Umbilical cord (tissue), 2 donors: ENCODE data around the gene ARHGAP42. TPM values are rescaled to one million over a fixed set of nuclear protein-coding genes. Genes with fewer than 3 reads are reported as not detected.
A peak's percentile ranks its signal among the peaks of the same experiment; 100 is the strongest.
"Not testable (repeated sequence)": the region's sequence is repeated elsewhere in the genome, so short reads cannot be mapped to it uniquely, and the experiment has no call there.

Experiments
- DNase-seq: peaks from one replicate; pipeline ENCODE4 v3.0.0-alpha.2; 2015; ENCODE audit warnings: low spot score
- total RNA-seq: library from RNA; depleted of rRNA; stranded (reverse); fragments of >200 nt; gene quantifications from one replicate; pipeline ENCODE4 v1.2.3, GENCODE V29; 2014; ENCODE audit warnings: low replicate concordance; ENCODE audit not compliant: insufficient read depth

Gene ARHGAP42, protein sequence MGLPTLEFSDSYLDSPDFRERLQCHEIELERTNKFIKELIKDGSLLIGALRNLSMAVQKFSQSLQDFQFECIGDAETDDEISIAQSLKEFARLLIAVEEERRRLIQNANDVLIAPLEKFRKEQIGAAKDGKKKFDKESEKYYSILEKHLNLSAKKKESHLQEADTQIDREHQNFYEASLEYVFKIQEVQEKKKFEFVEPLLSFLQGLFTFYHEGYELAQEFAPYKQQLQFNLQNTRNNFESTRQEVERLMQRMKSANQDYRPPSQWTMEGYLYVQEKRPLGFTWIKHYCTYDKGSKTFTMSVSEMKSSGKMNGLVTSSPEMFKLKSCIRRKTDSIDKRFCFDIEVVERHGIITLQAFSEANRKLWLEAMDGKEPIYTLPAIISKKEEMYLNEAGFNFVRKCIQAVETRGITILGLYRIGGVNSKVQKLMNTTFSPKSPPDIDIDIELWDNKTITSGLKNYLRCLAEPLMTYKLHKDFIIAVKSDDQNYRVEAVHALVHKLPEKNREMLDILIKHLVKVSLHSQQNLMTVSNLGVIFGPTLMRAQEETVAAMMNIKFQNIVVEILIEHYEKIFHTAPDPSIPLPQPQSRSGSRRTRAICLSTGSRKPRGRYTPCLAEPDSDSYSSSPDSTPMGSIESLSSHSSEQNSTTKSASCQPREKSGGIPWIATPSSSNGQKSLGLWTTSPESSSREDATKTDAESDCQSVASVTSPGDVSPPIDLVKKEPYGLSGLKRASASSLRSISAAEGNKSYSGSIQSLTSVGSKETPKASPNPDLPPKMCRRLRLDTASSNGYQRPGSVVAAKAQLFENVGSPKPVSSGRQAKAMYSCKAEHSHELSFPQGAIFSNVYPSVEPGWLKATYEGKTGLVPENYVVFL
- total RNA-seq: 18.5 TPM

DNA sequence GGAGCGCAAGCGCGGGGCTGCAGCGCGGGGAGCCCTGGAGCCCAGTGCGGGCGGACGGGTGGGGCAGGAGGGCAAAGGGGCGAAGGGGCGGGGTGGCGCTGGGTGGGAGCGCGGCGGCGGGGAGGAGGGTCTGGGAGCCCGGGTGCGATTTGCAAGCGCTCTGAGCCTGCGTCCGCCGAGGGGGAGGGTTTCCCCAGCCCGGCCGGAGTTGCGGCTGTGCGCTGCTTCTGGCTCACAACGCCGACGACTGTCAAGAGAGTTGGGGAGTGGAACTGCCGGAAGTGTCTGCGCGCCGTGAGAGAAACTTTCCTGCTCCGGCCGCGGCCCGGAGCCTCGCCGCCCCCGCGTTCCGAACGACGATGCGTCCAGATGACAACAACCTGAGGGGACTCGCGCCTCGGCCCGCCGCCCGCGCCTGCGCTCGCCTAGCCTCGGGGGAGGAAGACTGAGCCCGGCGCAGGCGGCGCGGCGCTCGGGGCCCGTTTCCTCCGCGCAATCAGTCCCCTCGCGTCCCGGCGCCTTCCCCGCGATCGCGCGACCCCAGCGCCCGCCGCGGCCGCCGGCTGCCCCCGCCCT, at the start of gene ARHGAP42:
Gene ARHGAP42 (plus strand): TSS at position 235 of the 576 bp plus-strand sequence. CDS start 391 bp downstream, outside the sequence.
- DNase-seq: peak; percentile 78

DNA sequence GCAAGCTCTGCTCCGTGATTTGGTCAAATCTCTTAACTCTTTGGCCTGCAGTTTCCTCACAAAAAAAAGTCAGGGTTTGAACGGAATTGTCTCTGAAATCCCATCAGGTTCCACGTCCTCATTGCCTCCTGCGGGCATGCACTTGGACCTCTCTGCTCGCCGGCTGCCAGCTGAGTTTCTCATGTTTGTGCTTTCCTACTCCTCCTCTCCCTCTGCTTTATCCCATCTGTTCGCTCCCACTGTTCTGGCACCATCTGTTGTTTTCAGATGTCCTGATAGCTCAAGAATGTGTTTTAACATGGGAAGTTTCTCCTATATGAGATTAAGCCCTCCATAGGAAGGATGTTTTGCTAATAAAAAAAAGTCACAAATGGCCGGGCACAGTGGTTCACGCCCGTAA, 49.4 kb upstream of the ARHGAP42 start:
- no peak for DNase-seq

DNA sequence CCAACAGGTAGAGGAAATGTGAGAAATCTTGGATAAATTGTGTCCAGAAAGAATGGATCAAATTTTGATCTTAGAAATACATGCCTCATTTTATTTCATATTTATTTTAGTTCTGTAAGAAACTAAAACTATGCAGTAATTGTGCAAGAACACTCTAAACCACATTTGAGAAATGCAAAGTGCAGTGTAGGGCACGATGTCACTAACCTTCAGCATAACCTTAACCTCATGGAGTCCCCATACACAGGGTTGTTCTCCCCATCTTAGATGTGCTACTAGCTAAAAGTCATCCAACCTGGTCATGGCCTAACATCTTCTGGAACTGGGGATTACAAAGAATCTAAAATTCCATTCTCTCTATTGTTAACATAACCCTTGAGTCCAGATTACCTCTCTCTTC, 48.4 kb upstream of the ARHGAP42 start:
- no peak for DNase-seq

DNA sequence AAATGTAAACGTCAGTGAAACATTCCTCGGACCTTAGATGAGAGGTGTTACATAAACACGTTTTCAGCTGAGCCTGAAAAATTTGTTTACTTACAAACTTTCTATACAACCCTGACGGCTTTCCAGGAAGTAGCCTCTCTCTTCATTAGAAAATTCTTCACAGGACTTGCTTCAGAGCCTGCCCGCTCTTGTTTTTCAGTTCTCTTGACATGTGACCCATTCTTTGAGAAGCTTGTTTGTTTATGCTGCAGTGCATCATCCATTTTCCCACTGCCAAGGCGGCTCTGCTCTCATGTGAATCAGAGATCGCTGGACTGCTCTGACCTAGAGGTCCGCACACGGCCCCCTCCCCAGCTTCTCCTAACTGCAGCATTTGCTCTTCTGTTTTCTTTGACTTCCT, 47.9 kb upstream of the ARHGAP42 start:
- DNase-seq: peak; percentile 25

DNA sequence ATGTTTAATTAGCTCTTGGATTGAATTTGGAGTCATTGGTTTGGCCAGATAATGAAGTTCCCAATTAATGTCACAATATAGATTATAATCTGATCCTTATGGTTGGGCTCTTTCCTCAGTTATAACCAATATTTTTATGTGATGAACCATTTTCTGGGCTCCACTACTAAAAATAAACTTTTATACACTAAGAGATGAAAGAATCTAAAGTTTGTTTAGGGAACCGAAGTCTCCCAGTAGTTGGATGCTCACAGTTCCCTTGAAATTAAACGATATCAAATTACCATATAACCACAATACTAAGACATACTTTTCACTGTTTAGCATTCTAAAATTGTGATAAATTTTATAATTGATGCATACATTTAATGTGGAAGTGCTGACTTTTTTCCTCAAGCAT, 47.0 kb upstream of the ARHGAP42 start:
- DNase-seq: no peak

DNA sequence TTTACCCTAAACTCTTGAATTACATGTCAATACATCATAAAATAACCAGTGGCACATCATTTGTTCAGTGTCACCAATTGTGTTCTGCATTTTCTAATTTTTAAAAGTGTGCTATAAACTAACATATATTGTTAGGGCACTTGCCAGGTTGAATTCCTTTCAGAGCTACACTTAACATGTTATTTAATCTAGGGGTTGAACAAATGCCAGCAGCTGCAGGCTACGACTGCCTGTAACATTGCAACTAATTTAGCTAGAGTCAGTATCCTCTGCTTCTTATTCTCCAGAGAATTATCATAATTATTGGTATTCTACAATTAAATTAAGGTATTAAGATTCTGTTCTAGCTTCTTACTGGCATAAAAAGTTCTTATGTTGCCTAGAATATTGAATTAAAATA, 46.4 kb upstream of the ARHGAP42 start:
- no peak for DNase-seq

DNA sequence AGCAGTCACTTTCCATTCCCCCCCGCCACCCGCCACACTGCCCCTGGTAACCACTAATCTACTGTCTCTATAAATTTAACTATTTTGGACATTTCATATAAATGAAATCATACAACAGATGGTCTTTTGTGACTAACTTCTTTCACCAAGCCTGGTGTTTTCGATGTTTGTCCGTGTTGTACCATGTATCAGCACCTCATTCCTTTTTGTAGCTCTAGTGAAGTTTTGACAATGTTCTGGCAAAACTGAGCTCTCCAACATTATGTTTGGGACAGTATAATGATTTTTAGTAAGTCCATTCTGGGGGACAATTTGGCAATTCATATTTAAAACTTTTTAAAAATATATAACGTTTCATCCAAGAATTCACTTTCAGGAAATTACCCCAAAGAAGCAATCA, 45.6 kb upstream of the ARHGAP42 start:
- no peak for DNase-seq

DNA sequence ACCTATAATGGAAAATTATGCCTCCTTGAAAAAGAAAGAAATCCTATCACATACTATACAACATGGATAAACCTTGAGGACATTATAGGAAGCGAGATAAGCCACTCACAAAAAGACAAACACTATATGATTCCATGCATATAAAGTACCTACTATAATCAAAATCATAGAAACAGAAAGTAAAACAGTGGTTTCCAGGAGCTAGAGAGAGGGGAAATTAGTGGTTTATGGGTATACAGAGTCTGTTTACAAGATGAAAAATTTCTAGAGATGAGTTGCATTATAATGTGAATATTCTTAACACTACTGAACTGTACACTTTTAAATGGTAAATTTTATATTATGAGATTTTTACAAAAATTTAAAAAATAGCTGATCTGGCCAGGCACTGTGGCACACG, 40.5 kb upstream of the ARHGAP42 start:
- DNase-seq: no peak

DNA sequence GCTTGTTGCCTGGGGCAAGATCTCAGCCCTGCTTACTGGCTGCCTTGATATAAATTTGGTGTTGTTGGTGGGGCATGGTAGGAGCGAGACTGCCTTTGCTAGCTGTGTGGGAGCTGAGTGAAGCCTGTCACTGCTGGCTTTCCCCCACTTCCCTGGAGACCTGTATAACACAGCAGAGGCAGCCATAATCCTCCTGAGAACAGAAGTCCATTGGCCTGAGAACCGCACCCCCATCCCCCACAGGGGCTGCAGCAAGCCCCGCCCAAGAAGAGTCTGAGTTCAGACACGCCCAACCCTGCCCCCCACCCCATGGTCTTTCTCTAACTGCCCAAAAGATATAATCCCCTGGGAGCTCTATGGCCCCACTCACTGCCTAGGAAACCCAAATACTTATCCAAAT, 39.2 kb upstream of the ARHGAP42 start:
- no peak for DNase-seq

DNA sequence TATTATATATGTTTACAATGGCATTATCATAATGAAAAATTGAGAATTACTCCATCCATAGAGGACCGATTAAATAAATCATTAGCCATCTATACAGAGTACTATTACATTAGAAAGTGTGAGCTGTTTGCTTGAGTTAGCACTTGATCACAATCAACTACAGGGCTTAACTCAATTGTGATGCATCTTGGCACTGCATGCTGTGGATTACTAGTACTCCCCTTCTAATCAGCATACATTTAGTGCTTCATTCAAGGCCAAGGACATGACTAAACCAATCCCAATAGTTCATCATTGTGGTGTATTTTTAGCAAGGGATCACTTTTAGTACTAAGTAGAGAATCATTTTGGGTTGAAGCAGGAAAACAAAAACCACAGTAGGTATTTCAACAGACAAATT, 23.5 kb upstream of the ARHGAP42 start:
- DNase-seq: no peak

DNA sequence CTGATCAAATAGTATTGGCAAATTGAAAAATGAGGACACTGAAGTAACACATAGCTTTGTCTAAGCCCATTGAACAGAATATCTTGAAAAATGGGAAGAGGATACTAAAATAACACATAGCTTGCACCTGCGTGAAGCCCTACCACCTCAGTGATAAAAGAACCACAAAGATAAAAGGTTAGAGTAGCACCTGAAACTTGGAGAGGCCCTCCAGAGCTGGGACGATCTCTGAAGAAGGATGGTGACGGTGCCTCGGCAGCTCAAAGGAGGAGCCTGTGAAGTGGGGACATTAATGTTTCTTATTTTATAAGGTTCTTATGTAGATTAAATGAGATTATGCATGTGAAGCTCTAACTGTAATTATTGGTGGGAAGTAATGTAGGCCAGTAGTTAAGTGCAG, 23.1 kb upstream of the ARHGAP42 start:
- no peak for DNase-seq

DNA sequence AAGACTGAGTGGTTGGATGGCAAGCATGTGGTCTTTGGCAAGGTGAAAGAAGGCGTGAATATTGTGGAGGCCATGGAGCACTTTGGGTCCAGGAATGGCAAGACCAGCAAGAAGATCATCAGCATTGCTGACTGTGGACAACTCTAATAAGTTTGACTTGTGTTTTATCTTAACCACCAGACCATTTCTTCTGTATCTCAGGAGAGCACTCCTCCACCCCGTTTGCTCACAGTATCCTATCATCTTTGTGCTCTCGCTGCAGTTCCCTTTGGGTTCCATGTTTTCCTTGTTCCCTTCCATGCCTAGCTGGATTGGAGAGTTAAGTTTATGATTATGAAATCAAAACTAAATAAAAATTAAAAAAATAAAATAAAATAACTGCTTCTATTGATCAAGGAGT, 20.3 kb upstream of the ARHGAP42 start:
- not testable (repeated sequence) for DNase-seq

DNA sequence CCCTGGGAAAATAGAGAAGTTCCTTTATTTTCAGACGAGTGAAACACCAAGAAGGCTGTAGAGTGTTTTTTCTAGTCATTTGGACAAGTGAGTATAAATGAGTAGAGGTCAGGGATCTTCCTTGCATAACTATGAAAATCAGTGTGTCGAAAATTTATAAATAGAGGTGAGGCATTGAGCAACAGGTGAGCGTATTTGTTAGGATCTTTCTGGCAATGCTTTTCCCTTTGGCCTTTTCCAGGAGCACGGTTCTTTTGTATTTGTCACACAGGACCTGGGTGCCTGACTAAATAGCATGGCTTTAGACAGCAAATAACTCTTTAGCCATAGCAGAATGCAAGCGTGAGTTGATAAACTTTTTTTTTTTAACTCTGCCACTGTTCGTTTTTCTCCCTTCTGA, 19.6 kb upstream of the ARHGAP42 start:
- no peak for DNase-seq

DNA sequence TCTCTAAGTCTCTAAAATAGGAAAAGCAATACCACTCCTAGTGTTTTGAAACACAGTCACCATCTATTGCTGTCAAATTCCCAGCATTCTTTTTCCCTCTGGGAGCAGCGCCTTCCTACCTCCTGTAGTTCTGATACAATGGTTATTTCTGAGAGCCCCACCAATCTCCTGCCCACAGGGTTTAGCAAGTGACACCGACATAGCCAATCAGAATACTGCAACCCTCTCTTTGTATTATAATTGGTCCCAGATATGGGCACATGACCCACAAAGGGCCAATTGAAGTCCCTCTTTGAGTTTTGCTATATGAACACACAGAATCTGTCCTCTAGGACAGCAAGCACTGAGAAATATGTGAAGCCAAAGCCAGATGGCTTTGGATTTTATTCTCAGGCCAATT, 16.9 kb upstream of the ARHGAP42 start:
- DNase-seq: no peak

DNA sequence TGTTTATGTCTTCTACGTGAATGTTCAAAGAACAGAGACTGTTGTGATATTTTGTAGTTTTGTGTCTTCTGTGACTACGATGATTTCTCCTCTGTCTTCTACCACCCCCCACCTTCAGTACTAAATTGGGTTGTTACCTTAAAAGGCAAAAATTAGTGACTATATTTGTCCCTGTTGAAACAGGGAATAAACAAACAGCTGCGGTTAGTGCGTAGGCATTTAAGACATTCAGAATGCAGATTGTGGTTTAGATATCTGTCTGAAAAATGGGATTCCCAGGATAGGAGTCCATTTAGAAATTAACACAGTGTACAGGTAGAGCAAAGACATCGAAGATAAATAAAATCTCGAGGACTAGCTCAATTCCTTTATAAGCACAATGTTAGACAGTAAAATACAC, 15.6 kb upstream of the ARHGAP42 start:
- no peak for DNase-seq

DNA sequence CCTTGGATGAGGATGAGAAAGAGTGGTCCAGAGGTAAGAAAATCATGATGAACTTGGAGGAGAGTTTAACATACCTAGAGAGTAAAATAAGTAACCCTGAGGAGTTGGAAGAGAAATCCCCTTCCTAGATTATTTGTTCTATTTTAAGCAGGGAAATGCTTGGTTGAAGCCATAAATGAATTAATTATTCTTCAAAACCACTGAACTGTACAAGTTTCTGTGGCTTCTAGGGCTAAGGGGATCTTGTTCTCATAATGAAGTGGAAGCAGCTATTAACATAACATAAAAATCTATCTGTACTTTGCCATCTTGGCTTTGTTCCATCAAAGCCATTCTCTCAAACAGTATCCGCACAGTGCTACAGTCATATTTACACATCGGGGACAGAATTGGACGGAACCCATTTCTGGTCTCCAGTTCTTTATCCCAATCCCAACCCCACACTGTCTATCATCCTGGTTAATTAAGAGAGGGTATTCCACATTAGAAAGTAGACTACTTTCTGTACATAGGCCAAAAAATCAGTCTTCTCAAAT, 14.5 kb upstream of the ARHGAP42 start:
- DNase-seq: no peak

DNA sequence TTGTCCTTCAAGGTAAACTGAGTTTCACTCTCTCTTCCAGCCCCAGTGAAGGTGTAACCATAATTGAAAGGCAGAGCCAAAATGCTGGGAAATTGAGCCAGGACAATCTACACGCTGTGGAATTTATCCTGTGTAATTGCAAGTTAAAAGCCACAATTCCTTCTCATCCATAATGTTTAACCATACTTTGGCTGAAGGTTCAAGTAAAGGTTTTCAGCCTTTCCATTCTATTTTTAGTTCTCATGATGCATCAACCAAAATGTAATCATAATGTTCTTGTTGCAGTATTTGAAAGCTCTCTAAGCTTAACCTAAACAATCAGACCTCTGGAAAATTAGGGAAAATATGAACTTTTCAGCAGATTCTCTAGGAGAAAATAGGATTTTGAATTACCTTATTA, 14.0 kb upstream of the ARHGAP42 start:
- no peak for DNase-seq

DNA sequence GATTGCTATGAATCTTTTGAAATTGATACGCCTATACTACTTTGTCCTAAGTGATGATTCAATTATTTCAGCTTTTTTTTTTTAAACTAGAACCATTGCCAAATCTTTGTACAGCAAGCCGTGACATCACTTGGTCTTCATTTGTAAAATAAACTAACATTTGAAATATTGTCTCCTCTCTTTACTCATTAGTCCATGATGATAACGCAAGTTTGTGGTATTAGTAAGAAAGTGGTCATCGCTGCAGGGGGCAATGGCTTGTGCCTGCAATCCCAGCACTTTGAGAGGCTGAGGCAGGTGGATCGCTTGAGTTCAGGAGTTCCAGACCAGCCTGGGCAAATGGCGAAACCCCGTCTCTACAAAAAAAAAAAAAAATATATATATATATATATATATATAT, 12.9 kb upstream of the ARHGAP42 start:
- DNase-seq: no peak

DNA sequence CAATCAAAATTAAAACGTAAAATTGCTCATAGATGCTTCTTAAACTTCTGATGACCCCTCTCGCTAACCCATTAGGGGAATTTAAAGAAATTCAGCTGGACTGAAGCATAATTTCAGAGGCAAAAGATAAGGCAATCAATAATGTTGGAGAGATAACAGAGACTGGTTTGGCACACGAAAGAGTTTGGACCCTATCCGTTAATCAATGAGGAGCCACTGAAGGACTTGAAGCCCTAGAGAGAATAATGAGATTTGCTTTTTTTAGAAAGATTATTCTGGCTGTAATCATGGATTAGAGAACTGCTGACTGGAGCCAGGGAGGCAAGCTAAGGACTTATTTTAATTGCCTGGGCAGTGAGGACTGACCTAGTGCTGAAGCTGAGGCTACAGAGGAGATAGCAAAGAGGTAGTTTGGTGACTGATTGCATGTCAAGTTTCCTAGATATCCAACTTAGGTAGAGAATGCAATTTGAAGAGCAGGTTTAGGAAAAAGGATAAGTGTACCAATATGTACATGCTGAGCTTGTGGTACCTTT, 11.9 kb upstream of the ARHGAP42 start:
- DNase-seq: no peak

DNA sequence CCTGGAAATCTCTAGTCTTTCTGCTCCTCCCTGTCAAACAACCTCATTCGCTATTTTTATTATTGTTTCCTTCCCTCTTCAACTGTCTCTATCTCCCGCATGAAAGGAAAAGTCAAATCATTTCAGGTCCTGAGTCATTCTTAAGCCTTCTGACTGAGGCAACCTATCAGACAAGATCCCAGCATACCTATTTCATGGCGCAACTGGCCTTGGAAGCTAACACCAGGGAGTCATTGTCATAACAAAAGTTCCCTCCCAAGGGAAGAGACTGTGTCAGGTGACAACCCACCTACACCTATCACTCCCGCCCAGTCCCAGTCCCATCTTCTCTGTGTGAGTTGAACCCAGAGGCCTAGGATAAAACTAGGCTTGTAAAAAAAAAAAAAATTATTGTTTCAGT, 10.2 kb upstream of the ARHGAP42 start:
- no peak for DNase-seq

DNA sequence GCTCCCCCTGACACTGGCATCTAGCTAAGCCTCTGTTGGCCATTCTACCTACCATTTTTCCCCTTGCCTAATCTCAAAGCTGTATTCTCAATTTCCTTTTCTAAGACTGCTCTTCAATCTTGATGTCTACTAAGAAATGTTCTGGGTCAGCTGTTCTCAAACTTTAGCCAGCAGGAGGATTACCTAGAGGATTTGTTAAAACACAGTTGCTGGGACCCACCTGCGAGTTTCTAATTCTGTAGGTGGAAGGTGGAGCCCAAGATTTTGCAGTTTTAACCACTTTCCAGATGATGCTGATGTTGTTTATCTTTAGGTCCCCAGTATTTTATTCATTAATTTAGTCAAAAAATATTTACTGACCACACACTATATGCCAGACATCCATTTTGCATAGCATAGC, 9.3 kb upstream of the ARHGAP42 start:
- DNase-seq: no peak

DNA sequence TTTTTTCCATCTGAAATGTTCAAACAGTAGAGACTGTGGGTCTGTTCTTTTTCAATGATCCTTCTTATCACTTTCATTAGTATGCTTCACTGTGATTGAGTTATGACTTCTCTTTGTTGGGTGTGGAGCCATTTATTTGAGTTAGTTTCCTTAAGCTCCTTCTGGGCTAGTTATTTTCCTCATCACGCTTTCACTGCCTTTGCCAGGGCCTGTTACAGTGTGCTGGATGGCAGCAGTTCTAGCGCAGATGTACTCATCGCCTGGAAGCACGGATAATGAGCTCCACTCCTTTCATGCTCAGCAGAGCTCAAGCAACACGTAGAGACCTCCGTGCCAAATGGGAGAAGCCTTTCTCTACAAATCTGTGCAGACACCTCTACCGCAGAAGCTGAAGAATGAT, 7.0 kb upstream of the ARHGAP42 start:
- DNase-seq: peak; percentile 54
